Mesenteric fat pad (tissue), 1 donor: ENCODE data around the gene RC3H2. TPM values are rescaled to one million over a fixed set of nuclear protein-coding genes. Genes with fewer than 3 reads are reported as not detected.
"Not testable (repeated sequence)": the region's sequence is repeated elsewhere in the genome, so short reads cannot be mapped to it uniquely, and the experiment has no call there.

ENCODE experiments used
- DNase-seq: peaks from one replicate; pipeline ENCODE4 v3.0.0-alpha.2; 2020; ENCODE audit warnings: low spot score
- total RNA-seq: library from RNA; stranded (reverse); fragmentation: NEBNext Ultra II Directional; extraction: Animal tissue kit (Norgen Biotek cat#: 25700); gene quantifications from one replicate; pipeline ENCODE4 v1.2.1, GENCODE V29; 2021
- donor health status: DM: yes; HTN: yes; CAD: no.

The RC3H2 gene
- total RNA-seq, 1 donor from 2014 or later = 40.0 TPM

- no peak for DNase-seq
These were observed 17.6 kb upstream of the RC3H2 start for GRCh38 chr9:122922713-122923112.

- no peak for DNase-seq
These were observed 13.2 kb upstream of the RC3H2 start for GRCh38 chr9:122918310-122918709.

- DNase-seq = no peak
These were observed 8.0 kb upstream of the RC3H2 start, which contains the start of gene ZBTB6 for GRCh38 chr9:122912964-122913673. Gene ZBTB6, minus strand, starts transcription at chr9:122913323. Its CDS starts 1,251 bp downstream, at chr9:122912072.

- DNase-seq = no peak
These were observed 7.5 kb upstream of the RC3H2 start for GRCh38 chr9:122912671-122912963.

- DNase-seq = not testable (repeated sequence)
These were observed 963 bp upstream of the RC3H2 start for GRCh38 chr9:122906122-122906521.

- DNase-seq = no peak
These were observed 715 bp downstream of the RC3H2 start for GRCh38 chr9:122904466-122904822.

- no peak for DNase-seq
These were observed 4.4 kb downstream of the RC3H2 start for GRCh38 chr9:122900791-122901190.

GRCh38 chr9:122897969-122898368, 7.2 kb downstream of the RC3H2 start:
- no peak for DNase-seq

- DNase-seq = no peak
These were observed 16.7 kb downstream of the RC3H2 start for GRCh38 chr9:122888480-122888879.

- DNase-seq = no peak
These were observed 22.0 kb downstream of the RC3H2 start for GRCh38 chr9:122883125-122883524.

GRCh38 chr9:122879443-122879842, 25.7 kb downstream of the RC3H2 start:
- DNase-seq = no peak

- DNase-seq = no peak
These were observed 29.6 kb downstream of the RC3H2 start for GRCh38 chr9:122875523-122875922.

GRCh38 chr9:122867276-122867675, 37.9 kb downstream of the RC3H2 start:
- DNase-seq = not testable (repeated sequence)

- no peak for DNase-seq
These were observed 39.1 kb downstream of the RC3H2 start for GRCh38 chr9:122866079-122866478.

GRCh38 chr9:122865300-122865699, 39.9 kb downstream of the RC3H2 start:
- DNase-seq = no peak

- DNase-seq = no peak
These were observed 41.8 kb downstream of the RC3H2 start for GRCh38 chr9:122863407-122863806.

GRCh38 chr9:122860319-122861142, 44.6 kb downstream of the RC3H2 start:
- DNase-seq = no peak

- no peak for DNase-seq
These were observed 47.3 kb downstream of the RC3H2 start for GRCh38 chr9:122857815-122858214.

- not testable (repeated sequence) for DNase-seq
These were observed 52.9 kb downstream of the RC3H2 start for GRCh38 chr9:122852085-122852786.

GRCh38 chr9:122848256-122848943, 56.8 kb downstream of the RC3H2 start:
- no peak for DNase-seq

GRCh38 chr9:122846371-122846940, 58.7 kb downstream of the RC3H2 start:
- DNase-seq = no peak
